HG03520 (cell line): ENCODE data around the gene H3-3A.

Source experiments
- ATAC-seq: cut with Tn5 transposase; IDR thresholded peaks from one replicate; pipeline ENCODE4 v1.9.1; 2021; ENCODE audit warnings: mild to moderate bottlenecking, moderate library complexity; ENCODE audit not compliant: unreplicated experiment

The H3-3A gene

DNA sequence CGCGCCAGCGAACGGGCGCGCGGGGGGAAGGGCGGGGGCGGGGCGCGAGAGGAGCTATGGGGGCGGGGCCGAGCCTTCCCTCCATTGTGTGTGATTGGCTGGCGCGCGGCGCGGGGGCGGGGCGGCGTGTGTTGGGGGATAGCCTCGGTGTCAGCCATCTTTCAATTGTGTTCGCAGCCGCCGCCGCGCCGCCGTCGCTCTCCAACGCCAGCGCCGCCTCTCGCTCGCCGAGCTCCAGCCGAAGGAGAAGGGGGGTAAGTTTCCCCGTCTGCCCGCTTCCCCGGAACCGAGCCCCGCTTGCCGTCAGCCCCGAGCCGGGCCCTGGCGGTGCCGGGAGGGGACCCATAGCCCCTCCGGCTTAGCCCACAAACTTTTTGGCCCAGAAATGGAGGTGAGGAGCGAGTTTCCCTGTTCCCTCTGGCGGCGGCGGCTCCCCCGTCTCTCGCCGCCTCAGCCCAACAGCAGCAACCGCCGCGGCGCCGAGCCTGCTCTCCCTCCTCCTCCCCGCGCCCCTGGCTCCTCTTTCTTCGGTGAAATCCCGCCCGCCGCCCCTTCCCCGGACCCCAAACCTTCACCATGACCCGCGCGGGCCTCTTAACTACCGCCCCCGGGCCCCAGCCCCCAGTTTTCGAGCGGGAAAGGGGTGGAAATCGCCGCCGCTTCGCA, at the start of gene H3-3A:
H3-3A (plus strand) TSS at position 159 of the 666 bp plus-strand sequence. CDS start 1,636 bp downstream, outside the sequence.
- peak; percentile 72 for ATAC-seq

DNA sequence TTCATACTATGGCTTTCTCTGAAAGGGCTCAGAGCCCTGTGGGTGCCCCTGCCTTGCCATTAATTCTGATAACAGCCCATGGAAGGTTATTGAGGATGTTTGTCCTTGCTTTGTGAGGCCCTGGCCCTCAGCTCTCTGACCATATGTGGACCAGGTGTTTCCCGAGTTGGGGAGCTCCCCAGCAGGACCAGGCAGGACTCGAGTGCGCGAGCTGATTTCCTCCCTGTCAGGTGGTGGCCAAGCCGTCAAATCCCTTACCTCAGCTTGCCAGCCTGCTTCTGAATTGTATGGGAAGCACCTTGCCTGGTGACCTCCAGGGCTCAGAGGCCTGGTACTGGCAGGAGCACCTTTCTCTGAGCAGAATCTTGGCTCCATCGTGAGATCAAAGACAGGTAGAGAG, 45.4 kb upstream of the H3-3A start:
- no peak for ATAC-seq

DNA sequence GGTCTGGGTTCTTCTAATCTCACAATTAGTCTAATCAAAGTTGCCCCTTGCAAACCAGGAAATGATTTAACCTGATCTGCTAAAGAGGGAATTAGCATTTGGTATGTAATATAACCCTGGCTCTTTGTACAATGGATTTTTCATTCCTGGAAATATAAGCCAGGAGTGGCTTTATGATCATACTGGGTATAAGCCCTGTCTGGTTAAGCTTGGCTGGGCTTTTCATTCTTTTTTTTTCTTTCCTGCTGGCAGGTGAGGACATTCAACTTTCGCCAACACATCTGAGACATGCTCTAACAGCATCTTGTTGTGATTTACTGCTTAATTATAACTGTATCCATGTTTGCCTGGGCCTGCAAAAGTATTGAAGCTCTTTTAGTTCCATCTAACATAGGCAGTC, 42.9 kb upstream of the H3-3A start:
- ATAC-seq: no peak

- no peak for ATAC-seq
Measured at GRCh38 chr1:226021401-226021800, 41.1 kb upstream of the H3-3A start.

DNA sequence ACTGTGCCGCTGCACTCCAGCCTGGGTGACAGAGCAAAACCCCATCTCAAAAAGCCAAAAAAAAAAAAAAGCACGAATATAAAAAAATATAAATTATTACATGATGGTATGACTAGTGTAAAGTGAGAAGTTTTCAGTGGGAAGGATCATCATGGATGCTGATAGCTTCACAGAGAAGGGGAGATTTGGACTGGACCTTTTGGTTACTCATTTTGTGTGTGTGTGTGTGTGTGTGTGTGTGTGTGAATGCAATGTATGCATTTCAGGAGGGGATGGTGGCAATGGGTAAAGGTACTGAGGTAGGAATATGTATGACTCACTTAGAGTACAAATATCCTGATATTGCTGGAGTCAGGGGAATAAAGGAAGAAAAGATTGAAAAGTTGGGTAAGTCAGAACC, 40.7 kb upstream of the H3-3A start:
- ATAC-seq: no peak

- ATAC-seq: no peak
Measured at GRCh38 chr1:226023735-226024134, 38.8 kb upstream of the H3-3A start.

GRCh38 chr1:226026833-226027232, 35.7 kb upstream of the H3-3A start:
- ATAC-seq: no peak

GRCh38 chr1:226027538-226028217, 34.8 kb upstream of the H3-3A start:
- no peak for ATAC-seq

DNA sequence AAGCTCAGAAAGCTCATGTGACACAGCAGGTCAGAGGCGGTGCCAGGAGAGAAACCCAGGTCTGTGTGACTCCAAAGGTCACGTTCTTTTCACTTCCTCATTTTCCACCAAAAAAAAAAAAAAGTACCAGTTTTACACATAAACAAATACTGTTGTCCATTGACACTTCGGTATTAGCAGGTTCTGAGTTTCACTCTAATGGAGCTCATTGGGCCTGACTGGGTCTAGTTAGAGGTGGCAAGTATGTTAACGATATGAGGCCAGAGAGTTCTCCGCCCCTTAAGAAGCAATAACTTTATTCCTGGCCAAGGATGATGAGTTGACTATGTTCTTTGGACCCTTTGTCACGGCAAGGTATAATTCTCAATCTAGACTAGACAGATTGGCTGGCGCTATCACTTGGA, 33.4 kb upstream of the H3-3A start:
- ATAC-seq: peak; percentile 90

GRCh38 chr1:226029568-226030225, 32.8 kb upstream of the H3-3A start:
- ATAC-seq: no peak

DNA sequence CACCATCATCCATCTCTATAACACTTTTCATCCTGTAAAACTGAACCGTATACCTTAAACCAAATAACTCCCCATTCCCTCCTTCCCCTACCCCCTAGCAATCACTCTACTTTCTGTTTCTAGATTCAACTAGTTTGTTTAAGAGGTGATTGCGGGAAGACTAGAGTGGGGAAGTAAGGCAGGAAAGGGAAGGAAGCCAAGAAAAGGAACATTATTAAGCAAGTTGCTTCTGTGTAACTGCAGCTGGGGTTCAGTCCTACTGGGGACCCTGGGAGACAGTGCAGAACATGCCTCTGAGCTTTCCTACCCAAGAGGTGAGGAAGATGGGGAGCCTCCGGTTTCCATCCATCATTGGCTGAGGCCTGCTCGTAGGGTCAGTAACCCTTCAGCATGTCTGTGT, 28.9 kb upstream of the H3-3A start:
- ATAC-seq: no peak

DNA sequence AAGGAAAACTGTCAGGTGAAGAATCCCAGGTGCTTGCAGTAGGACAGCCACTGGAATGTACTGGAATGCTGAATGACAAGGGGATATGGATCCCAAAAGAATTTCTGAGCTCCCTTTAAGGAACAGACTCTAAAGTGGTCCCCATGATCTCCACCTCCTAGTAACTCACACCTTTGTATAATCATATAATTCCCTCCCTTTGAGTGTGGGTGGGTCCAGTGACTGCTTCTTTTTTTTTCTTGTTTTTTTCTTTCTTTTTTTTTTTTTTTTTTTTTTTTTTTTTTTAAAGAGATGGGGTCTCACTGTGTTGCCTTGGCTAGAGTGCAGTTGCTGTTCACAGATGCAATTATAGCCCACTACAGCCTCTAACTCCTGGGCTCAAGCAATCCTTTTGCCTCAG, 28.5 kb upstream of the H3-3A start:
- ATAC-seq: no peak

- ATAC-seq: no peak
Measured at GRCh38 chr1:226034482-226034881, 28.0 kb upstream of the H3-3A start.

DNA sequence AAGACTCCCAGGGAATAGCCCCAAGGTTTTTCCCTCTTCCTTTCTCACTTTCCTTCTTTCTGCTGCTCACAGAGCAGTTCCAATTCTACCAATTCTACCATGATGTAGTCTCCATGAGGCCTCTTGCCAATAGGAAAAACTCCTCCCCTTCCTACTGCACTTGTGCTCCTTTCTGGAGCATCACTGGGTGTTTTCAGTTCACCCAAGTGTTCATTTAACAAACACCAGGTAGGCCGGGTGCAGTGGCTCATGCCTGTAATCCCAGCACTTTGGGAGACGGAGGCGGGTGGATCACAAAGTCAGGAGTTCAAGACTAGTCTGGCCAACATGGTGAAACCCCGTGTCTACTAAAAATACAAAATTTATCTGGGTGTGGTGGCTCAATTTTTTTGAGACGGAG, 26.6 kb upstream of the H3-3A start:
- no peak for ATAC-seq

- no peak for ATAC-seq
Measured at GRCh38 chr1:226038661-226039060, 23.9 kb upstream of the H3-3A start.

DNA sequence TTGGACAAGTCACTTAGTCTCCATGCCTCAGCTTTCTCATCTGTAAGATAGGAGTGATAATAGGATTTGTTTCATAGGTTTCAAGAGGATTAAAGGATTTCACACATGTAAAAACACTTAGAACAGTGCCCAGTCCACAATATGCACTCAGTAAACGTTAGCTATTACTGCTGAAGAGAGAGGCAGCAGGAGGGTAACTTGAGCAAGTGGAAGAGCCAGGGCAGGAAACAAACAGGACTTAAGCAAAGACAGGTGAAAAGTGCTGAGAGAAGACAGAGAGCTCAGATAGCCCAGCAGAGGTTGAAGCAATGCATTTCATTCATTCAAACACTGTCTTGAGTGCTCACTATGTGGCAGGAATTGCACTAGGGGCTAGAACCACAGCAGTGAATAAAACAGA, 21.1 kb upstream of the H3-3A start:
- no peak for ATAC-seq

GRCh38 chr1:226044514-226045101, 17.9 kb upstream of the H3-3A start:
- ATAC-seq: no peak

DNA sequence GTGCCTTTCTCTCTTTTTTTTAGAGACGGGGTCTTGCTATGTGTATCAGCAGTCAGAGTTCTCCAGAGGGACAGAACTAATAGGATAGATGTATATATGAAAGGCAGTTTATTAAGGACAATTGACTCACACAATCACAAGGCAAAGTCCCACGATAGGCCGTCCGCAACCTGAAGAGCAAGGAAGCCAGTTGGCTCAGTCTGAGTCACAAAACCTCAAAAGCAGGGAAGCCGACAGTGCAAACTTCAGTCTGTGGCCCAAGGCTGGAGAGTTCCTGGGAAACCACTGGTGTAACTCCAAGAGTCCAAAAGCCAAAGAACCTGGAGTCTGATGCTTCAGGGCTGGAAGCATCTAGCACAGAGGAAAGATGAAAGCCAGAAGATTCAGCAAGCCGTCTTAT, 16.3 kb upstream of the H3-3A start:
- ATAC-seq: no peak

GRCh38 chr1:226047495-226047894, 15.0 kb upstream of the H3-3A start:
- no peak for ATAC-seq

GRCh38 chr1:226048886-226049285, 13.6 kb upstream of the H3-3A start:
- ATAC-seq: no peak

DNA sequence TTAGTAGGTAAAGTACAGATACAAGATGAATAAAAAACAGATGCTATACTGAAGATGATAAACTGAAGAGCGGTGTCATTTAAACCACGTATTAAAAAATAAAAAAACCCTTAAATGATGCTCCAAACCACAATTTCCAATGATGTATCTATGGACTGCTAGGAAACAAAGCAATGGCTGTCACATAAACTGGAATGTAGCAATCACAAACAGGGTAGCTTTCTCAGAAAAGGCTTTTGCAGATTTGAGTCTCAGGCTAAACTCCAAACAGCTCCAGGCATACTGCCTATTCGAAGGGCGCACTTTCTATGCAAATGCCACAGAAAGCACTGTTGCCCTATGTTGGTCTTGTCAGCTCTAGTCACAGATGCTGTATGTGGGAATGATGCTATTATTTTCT, 12.4 kb upstream of the H3-3A start:
- no peak for ATAC-seq

DNA sequence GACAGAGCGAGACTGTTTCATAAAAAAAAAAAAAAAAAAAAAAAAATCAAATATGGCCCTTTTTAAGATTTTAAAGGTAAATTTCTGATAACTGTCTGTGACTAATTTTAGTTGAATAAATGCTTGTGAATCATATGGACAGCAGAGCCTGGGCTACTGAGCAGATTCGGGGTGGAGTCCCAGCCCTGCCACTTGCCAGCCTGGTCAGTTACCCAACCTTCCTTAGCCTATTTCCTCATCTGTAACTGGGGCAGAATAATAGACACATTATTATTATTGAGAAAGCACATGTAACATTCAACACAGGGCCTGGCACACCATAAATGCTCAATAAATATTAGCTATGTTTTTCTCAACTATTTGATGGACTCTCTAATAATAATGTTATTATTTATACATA, 11.2 kb upstream of the H3-3A start:
- ATAC-seq: no peak
